IMR-90 (cell line): ENCODE measurements around the gene MAST3. TPM values are rescaled to one million over a fixed set of nuclear protein-coding genes. Genes with fewer than 3 reads are reported as not detected.

Experiments
- ATAC-seq: fragments of 200-7000 bp; cut with Tn5 transposase; 2 replicates; pipeline ENCODE4 v1.9.1; 2020; ENCODE audit warnings: low read depth, mild to moderate bottlenecking, moderate library complexity
- BruUV-seq: library from RNA; stranded (reverse); fragments of 400-500 nt; replicated peaks from 2 replicates; lab custom pipeline; 2021; lab: Mats Ljungman, UMichigan
- CTCF ChIA-PET: fragments of 300-600 bp; formaldehyde crosslinking; extraction: SDS; loops from one replicate; lab custom pipeline; 2021; ENCODE audit warnings: antibody characterized with exemption; lab: Yijun Ruan, JAX
- POLR2A ChIA-PET: fragments of 300-600 bp; sonication (Branson Sonifier 250); formaldehyde crosslinking; loops from one replicate; lab custom pipeline; 2022; ENCODE audit warnings: antibody characterized with exemption; ENCODE audit not compliant: unreplicated experiment; lab: Charles Lee
- DNase-seq: peaks from one replicate; pipeline ENCODE4 v3.0.0; 2013
- H2AFZ ChIP-seq: replicated peaks from 2 replicates; pipeline ENCODE3; 2013; ENCODE audit warnings: low read length, mild to moderate bottlenecking; ENCODE audit not compliant: poor library complexity
- H2AK5ac ChIP-seq: 2 replicates; pipeline ENCODE4 v1.6.1; 2013; ENCODE audit warnings: low read depth, low read length, inconsistent platforms
- H2AK9ac ChIP-seq: replicated peaks from 2 replicates; pipeline ENCODE3; 2013; ENCODE audit warnings: mild to moderate bottlenecking, low read depth, low read length, moderate library complexity; ENCODE audit not compliant: poor library complexity
- H2BK120ac ChIP-seq: 2 replicates; pipeline ENCODE4 v1.6.1; 2013; ENCODE audit warnings: low read depth, low read length, inconsistent platforms
- H2BK15ac ChIP-seq: 3 replicates; pipeline ENCODE4 v1.6.1; 2013; ENCODE audit warnings: low read depth, low read length, inconsistent platforms
- H2BK20ac ChIP-seq: 2 replicates; pipeline ENCODE4 v1.6.1; 2013; ENCODE audit warnings: low read depth, mild to moderate bottlenecking, inconsistent platforms, low read length, moderate library complexity
- H2BK5ac ChIP-seq: 2 replicates; pipeline ENCODE4 v1.6.1; 2013; ENCODE audit warnings: mild to moderate bottlenecking, low read depth, low read length, inconsistent platforms; ENCODE audit not compliant: poor library complexity, severe bottlenecking
- H3K14ac ChIP-seq: replicated peaks from 2 replicates; pipeline ENCODE4 v1.6.1; 2013; ENCODE audit warnings: low read depth, low read length, inconsistent platforms
- H3K18ac ChIP-seq: 2 replicates; pipeline ENCODE4 v1.6.1; 2013; ENCODE audit warnings: low read depth, low read length, control low read depth
- H3K23ac ChIP-seq: 2 replicates; pipeline ENCODE4 v1.6.1; 2013; ENCODE audit warnings: low read depth, low read length, inconsistent platforms
- H3K27ac ChIP-seq: 2 replicates; pipeline ENCODE4 v1.5.1; 2013; ENCODE audit warnings: mild to moderate bottlenecking, control low read depth, low read length; ENCODE audit not compliant: insufficient read depth
- H3K27me3 ChIP-seq: 2 replicates; pipeline ENCODE4 v1.6.1; 2013; ENCODE audit warnings: low read length; ENCODE audit not compliant: control insufficient read depth, insufficient read depth
- H3K36me3 ChIP-seq: 2 replicates; pipeline ENCODE4 v1.6.1; 2013; ENCODE audit warnings: low read length, mixed read lengths; ENCODE audit not compliant: control insufficient read depth, insufficient read depth
- H3K4ac ChIP-seq: 2 replicates; pipeline ENCODE4 v1.6.1; 2013; ENCODE audit warnings: low read depth, low read length, inconsistent platforms
- H3K4me1 ChIP-seq: 2 replicates; pipeline ENCODE4 v1.6.1; 2013; ENCODE audit warnings: low read length, mixed read lengths; ENCODE audit not compliant: control insufficient read depth, insufficient read depth
- H3K4me2 ChIP-seq: 2 replicates; pipeline ENCODE4 v1.6.1; 2013; ENCODE audit warnings: low read depth, mild to moderate bottlenecking, control low read depth, low read length, moderate library complexity
- H3K4me3 ChIP-seq: 2 replicates; pipeline ENCODE4 v1.5.1; 2013; ENCODE audit warnings: low read depth, mild to moderate bottlenecking, control low read depth, low read length, moderate library complexity; ENCODE audit not compliant: insufficient read depth
- H3K56ac ChIP-seq: 2 replicates; pipeline ENCODE4 v1.6.1; 2013; ENCODE audit warnings: low read length, inconsistent platforms; ENCODE audit not compliant: insufficient read depth; ENCODE audit errors: extremely low read depth
- H3K79me1 ChIP-seq, 2 experiments: 2 replicates each; pipeline ENCODE4 v1.6.1; 2013; ENCODE audit warnings: low read length in 2 of 2, inconsistent platforms in 1 of 2, low read depth in 1 of 2
- H3K9ac ChIP-seq: 2 replicates; pipeline ENCODE4 v1.6.1; 2013; ENCODE audit warnings: low read depth, low read length, control low read depth
- H3K9me1 ChIP-seq: 2 replicates; pipeline ENCODE4 v1.6.1; 2013; ENCODE audit warnings: low read length, inconsistent platforms; ENCODE audit not compliant: insufficient read depth
- H3K9me3 ChIP-seq: 2 replicates; pipeline ENCODE4 v1.6.1; 2013; ENCODE audit warnings: low read length; ENCODE audit not compliant: control insufficient read depth, insufficient read depth
- H4K20me1 ChIP-seq: 2 replicates; pipeline ENCODE4 v1.6.1; 2013; ENCODE audit warnings: low read length, inconsistent platforms; ENCODE audit not compliant: insufficient read depth
- H4K5ac ChIP-seq: 2 replicates; pipeline ENCODE4 v1.6.1; 2013; ENCODE audit warnings: mild to moderate bottlenecking, low read depth, low read length, control low read depth
- H4K8ac ChIP-seq, 2 experiments: 2 replicates each; pipeline ENCODE4 v1.6.1; 2013; ENCODE audit warnings: low read depth in 2 of 2, low read length in 2 of 2, control low read depth in 1 of 2, inconsistent platforms in 1 of 2
- H4K91ac ChIP-seq: 2 replicates; pipeline ENCODE4 v1.6.1; 2013; ENCODE audit warnings: low read depth, low read length, inconsistent platforms; ENCODE audit not compliant: insufficient read depth
- BHLHE40 ChIP-seq: fragments of 150-350 bp; IDR thresholded peaks from 2 replicates; pipeline ENCODE4 v1.6.1; 2016; ENCODE audit warnings: mild to moderate bottlenecking, low read depth, low read length
- CEBPB ChIP-seq: IDR thresholded peaks from 2 replicates; pipeline ENCODE4 v1.6.1; 2012; ENCODE audit warnings: low read depth, low read length, improper control_type of control experiment
- CHD1 ChIP-seq: IDR thresholded peaks from 2 replicates; pipeline ENCODE4 v1.6.1; 2012; ENCODE audit warnings: low read depth, low read length, improper control_type of control experiment
- CTCF ChIP-seq: conservative IDR thresholded peaks from 2 replicates; pipeline ENCODE4 v1.5.1; 2012; ENCODE audit warnings: mild to moderate bottlenecking, low read depth, low read length, improper control_type of control experiment
- ELK1 ChIP-seq: fragments of 150-350 bp; IDR thresholded peaks from 2 replicates; pipeline ENCODE4 v1.6.1; 2016; ENCODE audit warnings: low read depth, mild to moderate bottlenecking, low read length, moderate library complexity, borderline replicate concordance
- FOS ChIP-seq: fragments of 150-350 bp; IDR thresholded peaks from 2 replicates; pipeline ENCODE4 v1.6.1; 2016; ENCODE audit warnings: low read depth, low read length
- MAFK ChIP-seq: IDR thresholded peaks from 2 replicates; pipeline ENCODE4 v1.6.1; 2012; ENCODE audit warnings: low read depth, low read length, improper control_type of control experiment
- MAZ ChIP-seq: IDR thresholded peaks from 2 replicates; pipeline ENCODE4 v1.6.1; 2012; ENCODE audit warnings: low read depth, mild to moderate bottlenecking, low read length, improper control_type of control experiment, moderate library complexity, borderline replicate concordance
- MXI1 ChIP-seq: IDR thresholded peaks from 2 replicates; pipeline ENCODE4 v1.6.1; 2012; ENCODE audit warnings: low read depth, mild to moderate bottlenecking, low read length, moderate library complexity, borderline replicate concordance
- POLR2A ChIP-seq: IDR thresholded peaks from 2 replicates; pipeline ENCODE4 v1.6.1; 2012; ENCODE audit warnings: mild to moderate bottlenecking, low read depth, low read length
- RAD21 ChIP-seq: IDR thresholded peaks from 2 replicates; pipeline ENCODE4 v1.6.1; 2012; ENCODE audit warnings: low read length, improper control_type of control experiment
- RCOR1 ChIP-seq: IDR thresholded peaks from 2 replicates; pipeline ENCODE4 v1.6.1; 2012; ENCODE audit warnings: mild to moderate bottlenecking, low read length, improper control_type of control experiment; ENCODE audit not compliant: insufficient replicate concordance
- RFX5 ChIP-seq: IDR thresholded peaks from 2 replicates; pipeline ENCODE4 v1.8.0; 2012; ENCODE audit warnings: low read depth, mild to moderate bottlenecking, low read length, moderate library complexity
- SMC3 ChIP-seq: fragments of 150-350 bp; IDR thresholded peaks from 2 replicates; pipeline ENCODE4 v1.6.1; 2016; ENCODE audit warnings: low read depth, mild to moderate bottlenecking, antibody characterized with exemption, low read length, moderate library complexity
- USF2 ChIP-seq: fragments of 150-350 bp; IDR thresholded peaks from 2 replicates; pipeline ENCODE4 v1.6.1; 2017; ENCODE audit warnings: mild to moderate bottlenecking, antibody characterized with exemption, low read length, low read depth
- WGBS, 2 experiments: methylation state at CpG; one replicate each; pipeline versions ENCODE4 v1.1.5 to v1.1.7; 2013; ENCODE audit warnings: missing lambda C conversion rate in 2 of 2; ENCODE audit not compliant: insufficient read length in 1 of 2; ENCODE audit errors: extremely low coverage in 2 of 2; 5-methylcytosine and 5-hydroxymethylcytosine counted together
- dilution Hi-C: fragments of 300-500 bp; cut with HindIII; formaldehyde crosslinking; loops from one replicate; pipeline ENCODE4 v1.14.3; 2018; ENCODE audit warnings: low sequenced_read_pairs; ENCODE audit not compliant: unreplicated experiment
- in situ Hi-C: fragments of 300-500 bp; cut with MboI; formaldehyde crosslinking; loops from 3 replicates; pipeline ENCODE4 v1.14.3; 2019; ENCODE audit warnings: low sequenced_read_pairs, inconsistent platforms, mixed read lengths
- intact Hi-C: fragments of 100-400 bp; cut with micrococcal nuclease; formaldehyde crosslinking; loops from 2 replicates; pipeline ENCODE4 v1.10.0; 2022
- polyA plus RNA-seq, 3 experiments: library from polyadenylated mRNA; depleted of rRNA; stranded (reverse); fragments of >200 nt; gene quantifications; 2 replicates each; pipeline ENCODE4 v1.2.3, GENCODE V29; 2012; ENCODE audit warnings: low replicate concordance in 1 of 3
- total RNA-seq: library from RNA; depleted of rRNA; stranded (reverse); fragments of >200 nt; gene quantifications from 2 replicates; pipeline ENCODE4 v1.2.3, GENCODE V29; 2012

Gene MAST3
- total and polyA plus RNA-seq, 2 of the 4 experiments (the other 2 are of a cell fraction), result 1.3 to 4.3 TPM

GRCh38 chr19:18149596-18149975, 52.0 kb downstream of the MAST3 start:
- no peak overlapping the region for H2BK5ac ChIP-seq
- H3K4me3 ChIP-seq, result no peak overlapping the region
- H3K27me3 ChIP-seq, result no peaks in the 10 kb centered on the region
- TF ChIP-seq CEBPB (no peak), CHD1 (no peak), FOS (no peak), ELK1 (no peak), MXI1 (no peak), SMC3 (no peak), RCOR1 (no peak), BHLHE40 (no peak), RFX5 (no peak), POLR2A (no peak), CTCF (no peak), RAD21 (no peak), MAFK (no peak), USF2 (no peak), MAZ (no peak)
- no peak overlapping the region for H3K4ac ChIP-seq
- peaks cover 14% of the 10 kb centered on the region for H4K20me1 ChIP-seq
- no peak overlapping the region for H2AK5ac ChIP-seq
- H3K79me1 ChIP-seq, result peaks cover 10 to 18% of the 10 kb centered on the region in 2 experiments; a peak in 3 of 4 replicates
- no peaks in the 10 kb centered on the region for H3K9me3 ChIP-seq
- no peak overlapping the region for H2BK20ac ChIP-seq
- no peak overlapping the region for H3K27ac ChIP-seq
- H3K9me1 ChIP-seq, result peaks cover 9% of the 10 kb centered on the region
- WGBS, 2 experiments, result 100% methylated on average over 6 of the region's 16 CpGs; no CpG with 5 or more reads in 1 of the 2 experiments
- H4K8ac ChIP-seq, result no peak overlapping the region
- dilution Hi-C loops, result no loop called here
- peaks cover 10% of the 10 kb centered on the region for H3K4me1 ChIP-seq
- H3K23ac ChIP-seq, result no peak overlapping the region
- intact Hi-C loops, result no loop called here
- POLR2A ChIA-PET, result no interaction called here
- H3K9ac ChIP-seq, result no peak overlapping the region
- H3K36me3 ChIP-seq, result peaks cover 24% of the 10 kb centered on the region
- CTCF ChIA-PET, result no interaction called here
- H3K56ac ChIP-seq, result no peak overlapping the region
- no TSS peak for BruUV-seq
- no peak for ATAC-seq
- H4K91ac ChIP-seq, result no peak overlapping the region
- in situ Hi-C loops, result no loop called here
- H2BK120ac ChIP-seq, result no peak overlapping the region
- H3K14ac ChIP-seq, result no peak overlapping the region
- no peak overlapping the region for H2AFZ ChIP-seq
- no peak overlapping the region for H4K5ac ChIP-seq
- DNase-seq, result no peak
- H3K4me2 ChIP-seq, result no peak overlapping the region
- H2AK9ac ChIP-seq, result no peak overlapping the region
- no peak overlapping the region for H3K18ac ChIP-seq
- H2BK15ac ChIP-seq, result no peak overlapping the region
